Inferior parietal cortex (tissue), 1 donor: ENCODE data around the gene LMBR1L.
"Not testable (repeated sequence)": the region's sequence is repeated elsewhere in the genome, so short reads cannot be mapped to it uniquely, and the experiment has no call there.

ENCODE experiments used
- DNase-seq: peaks from one replicate; pipeline ENCODE4 v3.0.0-alpha.2; 2016; ENCODE audit errors: extremely low spot score

Gene LMBR1L, protein sequence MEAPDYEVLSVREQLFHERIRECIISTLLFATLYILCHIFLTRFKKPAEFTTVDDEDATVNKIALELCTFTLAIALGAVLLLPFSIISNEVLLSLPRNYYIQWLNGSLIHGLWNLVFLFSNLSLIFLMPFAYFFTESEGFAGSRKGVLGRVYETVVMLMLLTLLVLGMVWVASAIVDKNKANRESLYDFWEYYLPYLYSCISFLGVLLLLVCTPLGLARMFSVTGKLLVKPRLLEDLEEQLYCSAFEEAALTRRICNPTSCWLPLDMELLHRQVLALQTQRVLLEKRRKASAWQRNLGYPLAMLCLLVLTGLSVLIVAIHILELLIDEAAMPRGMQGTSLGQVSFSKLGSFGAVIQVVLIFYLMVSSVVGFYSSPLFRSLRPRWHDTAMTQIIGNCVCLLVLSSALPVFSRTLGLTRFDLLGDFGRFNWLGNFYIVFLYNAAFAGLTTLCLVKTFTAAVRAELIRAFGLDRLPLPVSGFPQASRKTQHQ

DNA sequence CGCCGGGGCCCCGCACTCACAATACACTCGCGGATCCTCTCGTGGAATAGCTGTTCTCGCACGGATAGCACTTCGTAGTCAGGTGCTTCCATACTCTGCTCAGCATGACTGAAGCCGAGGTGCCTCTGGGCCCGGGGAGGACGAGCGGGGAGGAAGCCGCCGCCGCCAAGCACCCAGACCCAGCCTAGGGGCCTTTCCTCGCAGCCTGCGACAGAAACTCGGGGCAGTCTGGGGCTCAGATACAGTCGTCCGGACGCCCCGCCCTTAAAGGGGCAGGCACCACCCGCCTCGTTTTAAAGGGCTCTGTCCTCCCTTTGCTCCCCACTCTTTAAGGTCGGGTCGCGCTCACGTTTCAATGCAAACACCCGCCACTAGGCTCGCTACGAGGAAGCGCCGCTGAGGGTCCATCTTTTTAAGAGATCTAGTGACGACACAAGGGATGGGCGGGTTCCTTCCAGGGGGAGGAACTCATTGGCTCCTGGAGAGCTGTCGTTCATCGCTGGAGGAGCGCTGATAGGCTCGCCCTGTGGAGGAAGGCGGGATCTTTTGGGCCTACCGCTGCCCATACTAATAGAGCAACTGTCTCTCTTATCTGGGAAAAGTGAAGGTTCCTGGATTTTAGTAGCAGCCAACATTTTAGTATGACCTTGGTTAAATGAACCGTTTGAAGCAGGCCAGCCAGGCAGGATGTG lies at the start of gene LMBR1L:
Gene LMBR1L (minus strand): TSS at position 384 of the 692 bp plus-strand sequence. CDS start 292 bp downstream, at position 92.
- peak; percentile 99 for DNase-seq

DNA sequence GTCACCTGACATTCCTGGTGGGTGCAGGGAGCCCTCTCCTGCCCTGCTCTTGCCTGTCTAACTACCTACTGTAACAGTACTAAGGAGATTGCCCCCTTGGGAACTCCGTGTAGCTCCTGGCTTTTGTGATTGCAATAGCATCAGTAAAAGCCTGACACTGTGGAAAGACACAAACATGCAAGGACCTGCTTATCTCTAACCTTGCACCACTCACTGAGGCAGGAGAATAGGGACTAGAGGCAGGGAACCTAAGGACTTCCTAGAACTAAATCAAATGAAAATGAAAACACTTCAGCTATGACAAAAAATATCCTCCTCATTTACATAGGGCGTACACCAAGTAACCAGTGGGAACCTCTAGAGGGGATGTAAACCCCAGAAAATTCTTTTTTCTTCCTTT lies 49.8 kb upstream of the LMBR1L start:
- DNase-seq = no peak

DNA sequence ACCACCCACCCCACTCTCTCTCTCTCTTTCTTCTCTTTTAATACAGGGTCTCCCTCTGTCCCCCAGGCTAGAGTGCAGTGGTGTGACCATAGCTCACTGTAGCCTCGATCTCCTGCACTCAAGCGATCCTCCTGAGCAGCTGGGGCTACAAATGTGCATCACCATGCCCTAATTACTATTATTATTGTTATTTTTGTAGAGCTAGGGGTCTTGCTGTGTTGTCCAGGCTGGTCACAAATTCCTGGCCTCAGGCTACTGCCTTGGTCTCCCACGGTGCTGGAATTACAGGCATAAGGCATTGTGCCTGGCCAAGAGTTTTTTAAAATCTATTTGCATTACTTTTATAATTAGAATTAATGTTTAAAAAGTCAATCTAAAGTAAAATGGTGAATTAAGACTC lies 43.6 kb upstream of the LMBR1L start:
- no peak for DNase-seq

DNA sequence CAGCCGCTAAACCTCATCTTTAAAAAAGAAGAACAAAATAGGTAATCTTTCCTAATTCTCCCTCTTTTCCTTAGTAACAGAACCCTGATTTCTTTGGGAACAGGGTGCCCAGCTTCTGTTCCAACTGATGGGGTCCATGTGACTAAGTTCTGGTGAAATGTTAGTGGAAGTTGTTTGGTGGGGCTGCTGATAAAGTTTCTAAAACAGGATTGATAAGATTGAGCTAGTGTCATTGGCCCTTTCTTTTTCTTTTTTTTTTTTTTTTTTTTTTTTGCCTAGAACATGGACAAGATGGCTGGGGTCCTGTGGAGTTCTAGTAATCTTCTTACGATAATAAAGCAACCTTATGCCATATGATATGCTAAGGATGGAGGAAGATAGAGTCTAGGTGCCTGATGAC lies 36.7 kb upstream of the LMBR1L start:
- DNase-seq = no peak

DNA sequence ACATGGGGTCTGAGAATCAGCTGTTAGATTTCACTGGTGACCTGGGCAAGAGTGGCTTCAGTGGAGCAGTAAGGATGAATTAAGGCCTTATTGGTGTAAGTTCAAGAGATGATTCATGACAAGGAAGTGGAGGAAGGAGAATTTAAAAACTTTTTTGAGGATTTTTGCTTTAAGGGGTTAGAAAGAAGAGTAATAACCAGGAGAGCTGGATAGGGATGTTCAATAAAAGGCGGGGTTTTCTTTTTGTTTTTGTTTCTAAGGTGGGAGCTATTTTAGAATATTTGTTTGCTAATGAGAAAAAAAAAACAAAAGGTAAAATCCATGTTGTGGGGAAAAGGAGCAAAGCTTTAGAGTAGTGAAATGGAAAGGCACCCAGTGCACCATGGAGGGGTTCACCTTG lies 35.8 kb upstream of the LMBR1L start:
- DNase-seq = no peak

DNA sequence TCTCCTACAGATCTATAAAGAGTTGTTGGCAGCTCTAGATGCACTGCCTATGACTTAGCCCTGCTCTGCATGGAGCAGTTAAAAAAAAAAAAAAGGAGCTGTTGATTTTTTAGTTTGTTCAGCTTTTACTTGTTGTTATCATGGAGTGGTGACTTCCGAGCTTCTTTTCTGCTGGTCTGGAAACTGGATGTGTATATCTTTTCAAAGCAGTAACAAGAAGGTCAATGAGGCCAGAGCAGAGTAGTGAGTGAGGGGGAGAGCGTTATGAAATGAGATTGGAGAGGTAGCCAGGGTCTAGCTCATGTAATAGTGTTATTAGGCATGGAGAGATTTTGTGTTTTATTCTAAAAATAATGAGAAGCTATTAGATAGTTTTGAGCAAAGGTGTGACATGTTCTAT lies 33.7 kb upstream of the LMBR1L start:
- DNase-seq = no peak

DNA sequence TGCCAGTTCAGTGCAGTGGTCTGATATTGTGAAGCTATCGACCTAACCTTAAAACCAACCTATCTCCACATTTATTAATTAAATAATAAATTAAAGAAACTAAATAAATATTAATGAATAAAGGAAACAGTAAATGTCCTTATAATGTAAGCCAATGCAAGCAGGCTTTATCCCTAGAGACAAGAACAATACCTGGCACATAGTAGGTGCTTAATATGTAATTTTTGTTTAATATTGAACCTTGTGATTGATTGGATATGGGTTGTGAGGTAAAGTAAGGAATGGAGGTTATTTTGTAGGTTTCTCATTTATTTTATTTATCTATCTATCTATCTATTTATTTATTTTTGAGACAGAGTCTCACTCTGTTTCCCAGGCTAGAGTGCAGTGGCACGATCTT lies 28.4 kb upstream of the LMBR1L start:
- DNase-seq = no peak

DNA sequence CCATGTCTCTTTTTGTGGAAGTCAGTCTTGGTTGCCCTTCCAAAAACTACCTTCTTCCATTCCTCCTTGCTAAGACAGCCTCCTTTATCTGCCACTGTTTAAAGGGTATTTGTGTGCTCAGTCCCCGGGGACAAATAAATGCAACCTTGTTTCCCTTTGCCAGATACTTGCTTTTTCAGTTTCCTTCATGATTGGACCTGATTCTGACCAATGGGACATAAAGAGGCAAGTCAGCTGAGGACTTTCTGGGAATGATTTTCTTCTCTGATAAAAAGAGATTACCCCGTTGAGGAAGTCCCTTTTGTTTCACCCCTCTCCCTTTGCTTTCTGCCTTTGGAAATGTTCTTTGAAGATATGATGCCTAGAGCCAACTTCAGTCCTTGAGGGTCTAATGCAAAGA lies 27.9 kb upstream of the LMBR1L start:
- no peak for DNase-seq

DNA sequence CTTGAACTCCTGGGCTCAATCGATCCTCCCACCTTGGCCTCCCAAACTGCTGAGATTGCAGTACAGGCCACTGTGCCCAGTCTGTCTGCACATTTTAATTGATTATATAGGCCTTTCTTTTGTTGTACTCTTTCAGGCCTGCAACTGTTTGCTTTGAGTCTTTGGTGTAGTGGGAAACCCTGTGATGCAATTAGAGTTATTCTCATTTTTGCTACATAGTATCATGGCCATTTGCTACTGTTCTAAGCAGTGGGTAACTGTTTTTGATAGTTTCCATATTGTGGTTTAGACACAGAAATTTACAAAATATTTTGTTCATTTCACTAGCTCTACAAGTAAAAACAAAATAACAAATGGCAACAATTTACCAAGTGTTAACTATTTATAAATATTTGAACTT lies 26.8 kb upstream of the LMBR1L start:
- DNase-seq = no peak

DNA sequence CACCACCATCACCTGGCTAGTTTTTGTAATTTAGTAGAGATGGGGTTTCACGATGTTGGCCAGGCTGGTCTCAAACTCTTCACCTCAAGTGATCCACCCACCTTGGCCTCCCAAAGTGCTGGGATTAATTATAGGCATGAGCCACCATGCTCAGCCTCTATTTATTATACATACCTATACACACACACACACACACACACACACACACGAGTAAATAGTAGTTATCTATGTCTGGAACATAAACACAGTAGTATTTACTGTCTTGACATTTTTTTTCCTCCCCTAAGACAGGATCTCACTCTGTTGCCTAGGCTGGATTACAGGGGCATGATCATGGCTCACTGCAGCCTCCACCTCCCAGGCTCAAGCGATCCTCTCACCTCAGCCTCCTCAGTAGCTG lies 26.4 kb upstream of the LMBR1L start:
- DNase-seq = not testable (repeated sequence)

DNA sequence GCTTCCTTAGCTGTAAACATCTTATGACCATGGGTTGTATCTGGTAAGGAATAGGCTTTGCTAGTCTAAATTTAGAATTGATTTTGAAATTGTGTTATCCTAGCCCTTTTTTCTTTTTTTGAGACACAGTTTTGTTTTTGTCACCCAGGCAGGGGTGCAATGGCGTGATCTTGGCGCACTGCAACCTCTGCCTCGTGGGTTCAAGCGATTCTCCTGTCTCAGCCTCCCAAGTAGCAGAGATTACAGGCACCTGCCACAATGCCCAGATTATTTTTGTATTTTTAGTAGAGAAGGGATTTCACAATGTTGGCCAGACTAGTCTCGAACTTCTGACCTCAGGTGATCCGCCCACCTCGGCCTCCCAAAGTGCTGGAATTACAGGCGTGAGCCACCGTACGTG lies 22.9 kb upstream of the LMBR1L start:
- DNase-seq = peak; percentile 8

DNA sequence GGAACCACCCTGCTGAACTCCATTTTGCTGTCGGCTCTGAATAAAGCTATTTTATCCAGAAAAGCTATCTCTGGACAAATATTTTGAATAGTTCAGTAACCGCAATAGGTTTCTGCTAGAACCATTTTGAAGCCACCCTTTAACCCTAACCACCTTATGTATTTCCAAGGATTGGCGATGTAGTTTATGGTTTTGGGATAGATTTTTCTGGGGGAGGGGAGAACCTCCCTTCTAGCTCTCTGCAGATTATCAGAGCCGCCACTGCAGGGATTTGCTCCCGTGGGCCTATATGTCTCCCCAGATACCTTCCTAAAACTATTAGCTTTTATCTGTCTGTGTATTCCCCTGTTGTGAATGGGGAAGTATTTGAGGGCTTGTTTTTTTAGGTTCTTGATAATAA lies 22.4 kb upstream of the LMBR1L start:
- DNase-seq = peak; percentile 30

DNA sequence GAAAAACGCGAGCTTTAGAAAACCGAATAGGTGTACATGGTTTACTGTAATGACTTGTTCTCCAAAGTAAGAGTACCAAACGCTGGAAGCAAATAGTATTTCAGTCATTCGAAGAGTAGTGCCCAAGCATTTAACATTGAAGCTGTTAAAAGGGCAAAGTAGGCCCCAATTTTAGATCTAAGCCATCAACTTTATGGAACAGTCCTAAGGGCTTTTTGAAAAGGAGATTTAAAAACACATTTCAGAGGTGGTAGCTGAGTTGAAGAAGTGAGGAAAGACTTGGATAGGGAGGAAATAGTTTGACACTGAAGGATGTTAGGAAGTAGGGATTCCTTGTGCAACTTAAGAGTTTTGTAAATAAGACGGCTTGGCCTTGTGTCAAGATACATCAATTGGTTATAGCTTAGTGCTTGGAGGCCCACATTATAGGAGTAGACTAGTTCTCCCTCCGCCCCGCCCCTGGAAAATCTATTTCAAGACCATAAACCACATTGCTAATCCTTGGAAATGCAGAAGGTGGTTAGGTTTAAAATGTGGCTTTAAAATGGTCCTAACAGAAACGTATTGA lies 21.3 kb upstream of the LMBR1L start:
- DNase-seq = peak; percentile 68

DNA sequence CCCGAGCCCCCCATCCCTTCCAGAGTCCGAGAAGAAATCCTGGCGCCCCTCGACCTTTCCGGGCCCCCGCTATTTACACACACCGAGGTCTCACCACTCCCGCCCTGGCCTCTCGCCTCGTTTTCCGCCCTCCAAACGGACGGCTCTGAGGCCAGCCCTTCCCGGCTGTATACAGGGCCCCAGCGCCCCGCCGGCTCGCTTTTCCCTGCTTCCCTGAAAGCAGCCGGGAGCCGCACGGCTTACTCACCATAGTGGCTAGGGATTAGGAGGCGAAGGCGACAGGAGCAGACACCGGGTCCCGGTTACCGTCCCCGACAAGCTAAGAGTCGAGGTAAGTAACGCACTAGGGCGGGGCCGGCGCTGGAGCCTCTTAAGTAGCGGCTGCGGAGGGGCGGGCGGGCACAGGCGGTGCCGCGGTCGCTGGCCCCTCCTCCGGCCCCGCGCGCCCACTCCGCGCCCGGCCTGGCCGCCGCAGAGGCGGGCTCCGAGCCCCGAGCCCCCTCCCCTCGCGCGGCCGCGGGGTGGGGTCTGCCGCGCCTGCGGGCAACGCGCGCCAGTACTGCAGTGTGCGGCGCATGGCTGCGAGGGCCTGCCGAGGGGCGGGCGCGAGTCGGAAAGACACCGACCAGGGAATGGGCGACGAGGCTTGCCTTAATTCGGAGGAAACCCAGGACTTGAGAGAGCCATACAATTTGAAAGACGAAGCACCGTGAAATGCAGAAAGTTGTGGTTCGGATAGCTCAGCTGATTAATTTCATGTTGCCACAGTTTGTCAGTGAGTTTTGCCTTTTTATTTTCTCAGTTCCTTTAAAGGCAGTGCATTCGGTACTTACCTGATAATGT lies 20.6 kb upstream of the LMBR1L start, which contains the start of gene TUBA1B:
Gene TUBA1B (minus strand): TSS at position 345 of the 843 bp plus-strand sequence. CDS start 95 bp downstream, at position 250.
- DNase-seq = peak; percentile 85

DNA sequence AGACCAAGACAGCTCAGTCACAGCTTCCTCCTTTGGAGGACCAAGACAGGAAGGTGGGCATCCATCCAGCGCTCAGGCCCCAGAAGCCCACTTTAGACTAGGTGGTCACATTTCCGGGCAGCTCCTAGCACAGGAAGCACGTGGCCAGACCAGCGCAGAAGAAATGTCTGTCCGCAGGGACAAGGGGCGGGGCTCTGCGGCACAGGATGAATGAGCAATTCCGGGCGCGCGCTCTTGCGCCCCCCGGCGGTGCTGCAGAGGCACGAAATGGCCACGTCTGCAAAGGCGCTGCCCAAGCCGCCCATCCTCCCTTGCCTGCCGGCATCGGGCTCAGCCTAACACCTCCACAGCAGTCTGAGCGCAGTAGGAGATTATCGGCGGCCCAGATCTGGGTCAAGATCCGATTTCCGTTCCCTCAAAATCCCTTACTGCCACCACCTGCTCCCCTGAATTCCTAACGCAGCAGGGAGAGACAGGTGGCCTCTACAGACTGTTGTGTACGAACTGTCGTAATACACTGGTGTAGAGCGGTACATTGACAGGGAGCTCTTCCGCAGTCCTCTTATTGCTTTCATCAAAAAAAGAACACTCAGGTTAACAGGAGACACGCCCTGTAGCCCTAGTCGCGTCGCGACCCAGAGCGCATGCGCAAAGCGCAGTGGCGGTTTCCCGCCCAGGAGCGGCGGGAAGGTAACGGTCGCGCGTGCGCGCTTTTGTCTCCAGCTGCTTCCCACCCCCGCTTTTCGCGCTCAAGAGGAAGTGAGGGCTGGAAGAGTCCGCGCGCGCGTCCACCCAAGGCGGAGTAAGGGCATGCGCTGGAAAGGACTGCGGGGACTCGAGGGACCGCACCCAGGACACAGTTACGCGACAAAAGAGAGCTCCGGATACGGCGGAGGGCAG lies 19.8 kb upstream of the LMBR1L start:
- DNase-seq = peak; percentile 92

DNA sequence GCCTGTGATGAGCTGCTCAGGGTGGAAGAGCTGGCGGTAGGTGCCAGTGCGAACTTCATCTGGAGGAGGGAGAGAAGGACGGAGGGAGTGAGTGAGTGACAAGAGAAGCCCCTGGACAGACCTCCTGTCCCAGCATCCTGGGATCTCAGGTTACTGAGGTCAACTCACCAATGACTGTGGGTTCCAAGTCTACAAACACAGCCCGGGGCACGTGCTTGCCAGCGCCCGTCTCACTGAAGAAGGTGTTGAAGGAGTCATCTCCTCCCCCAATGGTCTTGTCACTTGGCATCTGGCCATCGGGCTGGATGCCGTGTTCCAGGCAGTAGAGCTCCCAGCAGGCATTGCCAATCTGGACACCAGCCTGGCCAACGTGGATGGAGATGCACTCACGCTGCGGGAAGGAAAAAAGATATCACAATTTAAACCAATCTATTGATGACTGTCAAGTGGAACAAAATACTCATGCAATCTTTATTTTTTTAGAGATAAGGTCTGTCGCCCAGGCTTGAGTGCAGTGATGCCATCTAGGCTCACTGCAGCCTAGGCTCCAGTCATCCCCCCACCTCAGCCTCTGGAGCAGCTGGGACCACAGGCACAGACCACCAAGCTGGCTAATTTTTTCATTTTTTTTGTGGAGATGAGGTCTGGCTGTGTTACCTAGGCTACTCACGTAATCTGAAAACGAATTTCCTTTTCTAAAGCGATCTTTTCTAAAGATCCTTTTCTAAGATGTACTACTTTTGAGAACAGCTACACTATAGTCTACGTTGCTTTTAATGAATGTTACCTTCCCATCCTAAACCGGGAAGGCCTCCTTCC lies 18.9 kb upstream of the LMBR1L start:
- DNase-seq = no peak

DNA sequence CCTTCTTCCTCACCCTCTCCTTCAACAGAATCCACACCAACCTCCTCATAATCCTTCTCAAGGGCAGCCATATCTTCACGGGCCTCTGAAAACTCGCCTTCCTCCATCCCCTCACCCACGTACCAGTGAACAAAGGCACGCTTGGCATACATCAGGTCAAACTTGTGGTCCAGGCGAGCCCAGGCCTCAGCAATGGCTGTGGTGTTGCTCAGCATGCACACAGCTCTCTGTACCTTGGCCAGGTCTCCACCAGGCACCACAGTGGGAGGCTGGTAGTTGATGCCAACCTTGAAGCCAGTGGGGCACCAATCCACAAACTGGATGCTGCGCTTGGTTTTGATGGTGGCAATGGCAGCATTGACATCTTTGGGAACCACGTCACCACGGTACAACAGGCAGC lies 17.3 kb upstream of the LMBR1L start:
- DNase-seq = not testable (repeated sequence)

DNA sequence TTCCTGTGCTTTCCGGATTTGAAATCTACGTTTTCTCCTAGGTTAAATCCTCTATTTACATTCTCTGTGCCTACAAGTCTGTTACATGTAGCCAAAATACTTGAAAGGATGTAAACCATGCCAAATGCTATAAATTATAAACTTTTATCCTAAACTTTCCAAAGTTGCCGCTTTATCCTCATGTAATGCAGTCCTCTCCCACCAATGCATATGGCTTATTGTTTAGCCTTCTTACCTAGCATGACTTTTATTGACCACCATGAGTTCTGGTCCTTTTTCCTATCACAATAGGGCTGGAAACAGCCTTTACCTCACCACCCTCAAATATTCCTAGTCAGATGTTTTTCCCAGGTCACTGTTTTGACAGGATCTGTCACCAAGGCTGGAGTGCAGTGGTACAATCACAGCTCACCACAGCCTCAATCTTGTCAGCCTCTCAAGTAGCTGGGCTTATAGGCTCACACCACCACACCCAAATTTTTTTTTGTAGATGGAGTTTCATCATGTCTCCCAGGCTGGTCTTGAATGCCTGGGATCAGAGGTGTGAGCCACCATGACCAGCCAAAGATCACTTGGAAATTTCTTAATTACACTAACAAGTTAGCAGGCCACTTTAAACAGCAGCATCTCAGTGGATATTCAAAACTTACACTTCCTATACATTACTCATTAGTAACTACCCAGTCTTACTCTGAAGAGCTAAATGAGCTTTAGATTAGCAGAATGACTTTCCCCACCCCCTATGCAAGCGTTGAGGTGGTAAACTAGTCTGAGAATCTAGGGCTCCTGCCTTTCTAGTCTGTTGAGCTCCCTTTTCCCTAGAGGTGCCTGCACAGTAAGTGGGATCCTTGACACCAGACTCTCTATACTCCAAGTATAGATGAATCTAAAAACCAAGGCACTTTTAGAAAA lies 16.5 kb upstream of the LMBR1L start:
- no peak for DNase-seq
